Measurements from ENCODE around the gene ADAM22.
A peak's percentile ranks its signal among the peaks of the same experiment; 100 is the strongest.
"Not testable (repeated sequence)": the region's sequence is repeated elsewhere in the genome, so short reads cannot be mapped to it uniquely, and the experiment has no call there.

ADAM22 gene

GRCh38 chr7:87933953-87934698 lies at the start of gene ADAM22:
TSS of gene ADAM22 (plus strand) at chr7:87934251. CDS start at chr7:87934466, 215 bp downstream.
- DNase-seq (ENCODE audit: low read depth) = peak; percentile 83
- no peak for TF ChIP-seq CTCF (conservative IDR thresholded peaks at IDR 0.05; ENCODE audit: low read depth, low read length)
- H3K4me3 ChIP-seq (ENCODE audit: low read depth, low read length) = peak within 1 kb of the TSS; percentile 71

- H3K4me3 ChIP-seq (ENCODE audit: low read depth, low read length) = no peak overlapping the region
- peak; percentile 35 for DNase-seq (ENCODE audit: low read depth)
- TF ChIP-seq CTCF (conservative IDR thresholded peaks at IDR 0.05; ENCODE audit: low read depth, low read length) = no peak
These were observed 49.0 kb upstream of the ADAM22 start for GRCh38 chr7:87885018-87885417.

- peak; percentile 70 for DNase-seq (ENCODE audit: low read depth)
- TF ChIP-seq CTCF (conservative IDR thresholded peaks at IDR 0.05; ENCODE audit: low read depth, low read length) = peak; percentile 44
- no peak overlapping the region for H3K4me3 ChIP-seq (ENCODE audit: low read depth, low read length)
These were observed 47.2 kb upstream of the ADAM22 start for GRCh38 chr7:87886875-87887274.

GRCh38 chr7:87895363-87895762 lies 38.7 kb upstream of the ADAM22 start:
- no peak for TF ChIP-seq CTCF (conservative IDR thresholded peaks at IDR 0.05; ENCODE audit: low read depth, low read length)
- DNase-seq (ENCODE audit: low read depth) = no peak
- H3K4me3 ChIP-seq (ENCODE audit: low read depth, low read length) = no peak overlapping the region

GRCh38 chr7:87899255-87899654 lies 34.8 kb upstream of the ADAM22 start:
- no peak for TF ChIP-seq CTCF (conservative IDR thresholded peaks at IDR 0.05; ENCODE audit: low read depth, low read length)
- H3K4me3 ChIP-seq (ENCODE audit: low read depth, low read length) = no peak overlapping the region
- no peak for DNase-seq (ENCODE audit: low read depth)

- DNase-seq (ENCODE audit: low read depth) = peak; percentile 52
- not testable (repeated sequence) for H3K4me3 ChIP-seq (ENCODE audit: low read depth, low read length)
These were observed 26.7 kb upstream of the ADAM22 start for GRCh38 chr7:87907136-87907906.

GRCh38 chr7:87908814-87909213 lies 25.2 kb upstream of the ADAM22 start:
- not testable (repeated sequence) for H3K4me3 ChIP-seq (ENCODE audit: low read depth, low read length); DNase-seq (ENCODE audit: low read depth)

GRCh38 chr7:87912121-87912520 lies 21.9 kb upstream of the ADAM22 start:
- H3K4me3 ChIP-seq (ENCODE audit: low read depth, low read length) = no peak overlapping the region
- no peak for TF ChIP-seq CTCF (conservative IDR thresholded peaks at IDR 0.05; ENCODE audit: low read depth, low read length)
- DNase-seq (ENCODE audit: low read depth) = no peak

Measured in choroid plexus epithelial cell (primary cell).